K562 (cell line): ENCODE measurements around the gene CDC42BPB. TPM values are rescaled to one million over a fixed set of nuclear protein-coding genes. Genes with fewer than 3 reads are reported as not detected.

Experiments used
- ATF2 ChIP-seq: sonication (generic); formaldehyde crosslinking; IDR thresholded peaks from 2 replicates; pipeline ENCODE4 v1.8.1; 2022; ENCODE audit warnings: missing genetic modification reagents
- EHMT2 ChIP-seq: fragments of 450-650 bp; IDR thresholded peaks from 2 replicates; pipeline ENCODE4 v1.6.1; 2018; ENCODE audit warnings: antibody characterized with exemption
- GATAD2A ChIP-seq: fragments of 450-650 bp; IDR thresholded peaks from 2 replicates; pipeline ENCODE4 v1.6.1; 2017
- JUND ChIP-seq, 2 experiments: IDR thresholded peaks; 2 replicates in 1 of 2; 3 replicates in 1 of 2; pipeline ENCODE4 v1.6.1; 2011; ENCODE audit warnings: borderline replicate concordance in 2 of 2, low read depth in 2 of 2, low read length in 2 of 2, improper control_type of control experiment in 1 of 2, missing biosample characterization in 1 of 2, missing genetic modification characterization in 1 of 2, missing genetic modification reagents in 1 of 2
- MCM5 ChIP-seq: fragments of 450-650 bp; IDR thresholded peaks from 2 replicates; pipeline ENCODE4 v1.6.1; 2016; ENCODE audit warnings: low read depth
- NR2C2 ChIP-seq, 2 experiments: fragments of 200-800 bp in 1 of 2; sonication (Bioruptor generic) in 1 of 2; sonication (generic) in 1 of 2; formaldehyde crosslinking in 1 of 2; IDR thresholded peaks; 2 replicates each; pipeline versions ENCODE4 v1.6.1 to v1.8.0; 2016 to 2022; ENCODE audit warnings: mild to moderate bottlenecking in 1 of 2, missing compliant biosample characterization in 1 of 2, missing genetic modification characterization in 1 of 2, missing genetic modification reagents in 1 of 2
- RAD21 ChIP-seq, 2 experiments: fragments of 250-450 bp in 1 of 2; fragments of 450-650 bp in 1 of 2; sonication (Bioruptor Pico) in 1 of 2; formaldehyde crosslinking in 1 of 2; IDR thresholded peaks in 1 of 2; conservative IDR thresholded peaks in 1 of 2; 2 replicates each; pipeline versions ENCODE4 v1.4.0 to v1.8.0; 2020 to 2022; ENCODE audit warnings: mild to moderate bottlenecking in 2 of 2, moderate library complexity in 1 of 2
- REST ChIP-seq, 2 experiments: fragments of 450-650 bp; formaldehyde crosslinking in 1 of 2; IDR thresholded peaks; 2 replicates each; pipeline versions ENCODE4 v1.4.0 to v1.6.1; 2014 to 2020; ENCODE audit warnings: mild to moderate bottlenecking in 2 of 2, borderline replicate concordance in 1 of 2, low read depth in 1 of 2
- STAT5B ChIP-seq: fragments of 250-450 bp; sonication (Bioruptor Pico); IDR thresholded peaks from 2 replicates; pipeline ENCODE4 v1.8.0; 2021; ENCODE audit warnings: mild to moderate bottlenecking, inconsistent platforms
- TCF3 ChIP-seq: sonication (generic); formaldehyde crosslinking; IDR thresholded peaks from 2 replicates; pipeline ENCODE4 v1.4.0; 2020; ENCODE audit warnings: mild to moderate bottlenecking, missing genetic modification reagents
- ZNF324 ChIP-seq: fragments of 250-450 bp; sonication (Bioruptor Pico); IDR thresholded peaks from 2 replicates; pipeline ENCODE4 v1.4.0; 2020; ENCODE audit warnings: mild to moderate bottlenecking
- ZNF431 ChIP-seq: sonication (generic); formaldehyde crosslinking; IDR thresholded peaks from 2 replicates; pipeline ENCODE4 v1.8.0; 2022; ENCODE audit warnings: mild to moderate bottlenecking, missing genetic modification reagents
- polyA plus RNA-seq, 8 experiments: library from polyadenylated mRNA; depleted of rRNA in 4 of 8; stranded (reverse) in 5 of 8; unstranded in 3 of 8; fragments of >200 nt; fragmentation: Nextera tagmentation in 2 of 8; fragmentation: Illumina TruSeq in 1 of 8; extraction: Ambion mirVana in 2 of 8; extraction: Trizol in 1 of 8; gene quantifications; 2 replicates each; pipeline versions ENCODE4 v1.2.1 to v1.2.3, GENCODE V29; 2011 to 2014; ENCODE audit warnings: inconsistent platforms in 1 of 8, missing spikeins in 1 of 8
- total RNA-seq, 7 experiments: library from RNA; depleted of rRNA in 6 of 7; stranded (reverse); fragments of >200 nt in 6 of 7; fragmentation: Illumina TruSeq in 2 of 7; extraction: Trizol in 2 of 7; gene quantifications; 2 replicates each; pipeline versions ENCODE4 v1.2.1 to v1.2.3, GENCODE V29; 2011 to 2021; ENCODE audit warnings: low replicate concordance in 1 of 7
- TF ChIP-seq, protein P1 (sequence below): fragments of 250-450 bp; sonication (Bioruptor Pico); IDR thresholded peaks from 2 replicates; pipeline ENCODE4 v1.4.0; 2020; ENCODE audit warnings: mild to moderate bottlenecking, moderate library complexity

CDC42BPB gene
- total and polyA plus RNA-seq, 9 of the 15 experiments (the other 6 are each of a cell fraction or from before 2014, with no cell fraction given) = 0.07 to 24.3 (median 12.6) TPM

GRCh38 chr14:103078420-103078749 lies 21.0 kb upstream of the CDC42BPB start (continued):
- peak; percentile 62; the same call in 1 of the 2 replicates for TF ChIP-seq REST (IDR thresholded peaks at IDR 0.05; ENCODE audit: borderline replicate concordance)
- no peak for TF ChIP-seq REST (CRISPR knock-in tag; IDR thresholded peaks at IDR 0.05; ENCODE audit: low read depth)
- no peak for TF ChIP-seq NR2C2 (CRISPR knock-in tag; IDR thresholded peaks at IDR 0.05)
- TF ChIP-seq NR2C2 (tag; IDR thresholded peaks at IDR 0.05) = no peak
- TF ChIP-seq EHMT2 = no peak
- 0 out of 2 replicates have a peak, but pooled peaks have one; percentile 5 for TF ChIP-seq JUND (IDR thresholded peaks at IDR 0.05; ENCODE audit: borderline replicate concordance, low read depth, low read length)
- no peak for TF ChIP-seq JUND (tag; IDR thresholded peaks at IDR 0.05; ENCODE audit: borderline replicate concordance, low read depth, low read length)
- no peak for TF ChIP-seq MCM5
- no peak for TF ChIP-seq TCF3
- TF ChIP-seq, protein P1, sequence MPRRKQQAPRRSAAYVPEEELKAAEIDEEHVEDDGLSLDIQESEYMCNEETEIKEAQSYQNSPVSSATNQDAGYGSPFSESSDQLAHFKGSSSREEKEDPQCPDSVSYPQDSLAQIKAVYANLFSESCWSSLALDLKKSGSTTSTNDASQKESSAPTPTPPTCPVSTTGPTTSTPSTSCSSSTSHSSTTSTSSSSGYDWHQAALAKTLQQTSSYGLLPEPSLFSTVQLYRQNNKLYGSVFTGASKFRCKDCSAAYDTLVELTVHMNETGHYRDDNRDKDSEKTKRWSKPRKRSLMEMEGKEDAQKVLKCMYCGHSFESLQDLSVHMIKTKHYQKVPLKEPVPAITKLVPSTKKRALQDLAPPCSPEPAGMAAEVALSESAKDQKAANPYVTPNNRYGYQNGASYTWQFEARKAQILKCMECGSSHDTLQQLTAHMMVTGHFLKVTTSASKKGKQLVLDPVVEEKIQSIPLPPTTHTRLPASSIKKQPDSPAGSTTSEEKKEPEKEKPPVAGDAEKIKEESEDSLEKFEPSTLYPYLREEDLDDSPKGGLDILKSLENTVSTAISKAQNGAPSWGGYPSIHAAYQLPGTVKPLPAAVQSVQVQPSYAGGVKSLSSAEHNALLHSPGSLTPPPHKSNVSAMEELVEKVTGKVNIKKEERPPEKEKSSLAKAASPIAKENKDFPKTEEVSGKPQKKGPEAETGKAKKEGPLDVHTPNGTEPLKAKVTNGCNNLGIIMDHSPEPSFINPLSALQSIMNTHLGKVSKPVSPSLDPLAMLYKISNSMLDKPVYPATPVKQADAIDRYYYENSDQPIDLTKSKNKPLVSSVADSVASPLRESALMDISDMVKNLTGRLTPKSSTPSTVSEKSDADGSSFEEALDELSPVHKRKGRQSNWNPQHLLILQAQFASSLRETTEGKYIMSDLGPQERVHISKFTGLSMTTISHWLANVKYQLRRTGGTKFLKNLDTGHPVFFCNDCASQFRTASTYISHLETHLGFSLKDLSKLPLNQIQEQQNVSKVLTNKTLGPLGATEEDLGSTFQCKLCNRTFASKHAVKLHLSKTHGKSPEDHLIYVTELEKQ (CRISPR knock-in tag) = no peak
- no peak for TF ChIP-seq GATAD2A
- TF ChIP-seq STAT5B = no peak
- no peak for TF ChIP-seq ATF2
- no peak for TF ChIP-seq ZNF324 (CRISPR knock-in tag)
- TF ChIP-seq RAD21 (CRISPR knock-in tag; conservative IDR thresholded peaks at IDR 0.05 in 1 of 2, IDR thresholded peaks at IDR 0.05 in 1 of 2) = peak; percentile 24 to 73; a peak in 3 of 4 replicates
- TF ChIP-seq ZNF431 = no peak
